Astrocyte of the spinal cord (primary cell): ENCODE measurements around the gene PDE8B.
"Not testable (repeated sequence)": the region's sequence is repeated elsewhere in the genome, so short reads cannot be mapped to it uniquely, and the experiment has no call there.

Experiments used
- DNase-seq: peaks from one replicate; pipeline ENCODE4 v3.0.0; 2011; ENCODE audit warnings: low read depth, low spot score
- H3K4me3 ChIP-seq: 2 replicates; pipeline ENCODE4 v1.5.1; 2011; ENCODE audit warnings: low read depth, mild to moderate bottlenecking, low read length, moderate library complexity
- in situ Hi-C: cut with HindIII; loops from 2 replicates; pipeline ENCODE4 v1.10.0; 2017; ENCODE audit warnings: low sequenced_read_pairs
- TF ChIP-seq, protein P1 (sequence below): IDR thresholded peaks from 2 replicates; pipeline ENCODE4 v1.5.1; 2012; ENCODE audit warnings: low read depth, mild to moderate bottlenecking, low read length, inconsistent platforms

The PDE8B gene

DNA sequence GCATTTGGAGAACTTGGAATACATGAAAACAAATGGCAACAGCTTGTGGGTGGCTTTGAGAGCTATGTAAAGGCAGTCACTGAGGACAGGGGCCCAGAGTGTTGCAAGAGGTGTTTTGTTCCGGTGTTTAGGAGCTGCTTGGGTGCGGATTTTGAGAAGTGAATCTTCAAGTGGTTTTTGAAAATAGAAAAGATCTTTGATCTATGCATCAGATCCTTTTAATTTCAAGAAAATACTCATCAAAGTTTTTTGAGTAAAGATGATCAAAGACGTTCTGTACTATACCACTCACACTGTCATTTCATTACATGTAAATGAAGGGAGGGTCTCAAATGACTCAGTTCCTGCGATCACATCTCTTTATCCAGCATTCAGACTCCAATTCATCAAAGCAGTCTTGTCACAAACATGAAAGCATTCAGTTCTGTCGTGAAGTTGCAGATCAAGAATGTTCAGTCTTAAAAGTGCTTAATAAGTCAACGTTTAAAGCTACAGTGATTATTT is 169.1 kb downstream of the PDE8B start:
- no peak overlapping the region for H3K4me3 ChIP-seq
- in situ Hi-C loops: no loop called here
- DNase-seq: no peak
- TF ChIP-seq, protein P1, sequence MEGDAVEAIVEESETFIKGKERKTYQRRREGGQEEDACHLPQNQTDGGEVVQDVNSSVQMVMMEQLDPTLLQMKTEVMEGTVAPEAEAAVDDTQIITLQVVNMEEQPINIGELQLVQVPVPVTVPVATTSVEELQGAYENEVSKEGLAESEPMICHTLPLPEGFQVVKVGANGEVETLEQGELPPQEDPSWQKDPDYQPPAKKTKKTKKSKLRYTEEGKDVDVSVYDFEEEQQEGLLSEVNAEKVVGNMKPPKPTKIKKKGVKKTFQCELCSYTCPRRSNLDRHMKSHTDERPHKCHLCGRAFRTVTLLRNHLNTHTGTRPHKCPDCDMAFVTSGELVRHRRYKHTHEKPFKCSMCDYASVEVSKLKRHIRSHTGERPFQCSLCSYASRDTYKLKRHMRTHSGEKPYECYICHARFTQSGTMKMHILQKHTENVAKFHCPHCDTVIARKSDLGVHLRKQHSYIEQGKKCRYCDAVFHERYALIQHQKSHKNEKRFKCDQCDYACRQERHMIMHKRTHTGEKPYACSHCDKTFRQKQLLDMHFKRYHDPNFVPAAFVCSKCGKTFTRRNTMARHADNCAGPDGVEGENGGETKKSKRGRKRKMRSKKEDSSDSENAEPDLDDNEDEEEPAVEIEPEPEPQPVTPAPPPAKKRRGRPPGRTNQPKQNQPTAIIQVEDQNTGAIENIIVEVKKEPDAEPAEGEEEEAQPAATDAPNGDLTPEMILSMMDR: no peak

- TF ChIP-seq, protein P1: no peak
- in situ Hi-C loops: no loop called here
- DNase-seq: no peak
- H3K4me3 ChIP-seq: no peak overlapping the region
These were observed 170.2 kb downstream of the PDE8B start for GRCh38 chr5:77380636-77381035.

DNA sequence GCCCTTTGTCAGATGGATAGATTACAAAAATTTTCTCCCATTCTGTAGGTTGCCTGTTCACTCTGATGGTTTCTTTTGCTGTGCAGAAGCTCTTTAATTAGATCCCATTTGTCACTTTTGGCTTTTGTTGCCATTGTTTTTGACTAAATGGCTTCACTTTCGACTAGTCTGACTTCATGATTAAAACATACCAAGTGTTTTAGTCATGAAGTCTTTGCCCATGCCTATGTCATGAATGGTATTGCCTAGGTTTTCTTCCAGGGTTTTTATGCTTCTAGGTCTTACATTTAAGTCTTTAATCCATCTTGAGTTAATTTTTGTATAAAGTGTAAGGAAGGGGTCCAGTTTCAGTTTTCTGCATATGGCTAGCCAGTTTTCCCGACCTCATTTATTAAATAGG is 172.9 kb downstream of the PDE8B start:
- H3K4me3 ChIP-seq, DNase-seq, in situ Hi-C loops: not testable (repeated sequence)

DNA sequence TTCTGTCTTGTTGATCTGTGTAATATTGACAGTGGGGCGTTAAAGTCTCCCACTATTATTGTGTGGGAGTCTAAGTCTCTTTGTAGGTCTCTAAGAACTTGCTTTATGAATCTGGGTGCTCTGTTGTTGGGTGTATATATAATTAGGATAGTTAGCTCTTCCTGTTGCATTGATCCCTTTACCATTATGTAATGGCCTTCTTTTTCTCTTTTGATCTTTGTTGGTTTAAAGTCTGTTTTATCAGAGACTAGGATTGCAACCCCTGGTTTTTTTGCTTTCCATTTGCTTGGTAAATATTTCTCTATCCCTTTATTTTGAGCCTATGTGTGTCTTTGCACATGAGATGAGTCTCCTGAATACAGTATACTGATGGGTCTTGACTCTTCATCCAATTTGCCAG is 175.9 kb downstream of the PDE8B start:
- in situ Hi-C loops, H3K4me3 ChIP-seq, DNase-seq: not testable (repeated sequence)

DNA sequence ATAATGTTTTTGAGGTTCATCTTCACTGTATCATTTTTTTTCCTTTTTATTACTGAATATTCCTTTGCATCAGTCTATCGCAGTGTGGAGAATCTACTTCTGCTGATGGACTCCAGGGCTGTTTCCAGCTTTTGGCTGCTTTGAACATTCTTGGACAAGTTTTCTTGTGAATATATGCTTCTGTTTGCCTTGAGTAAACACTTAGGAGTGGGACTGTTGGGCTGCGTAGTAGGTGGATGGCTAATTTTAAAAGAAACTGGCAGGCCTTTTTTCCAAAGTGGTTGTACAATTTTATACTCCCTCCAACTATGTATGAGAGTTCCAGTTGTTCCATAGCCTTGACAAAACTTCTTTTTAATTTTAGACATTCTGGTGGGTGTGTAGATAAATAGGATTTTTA is 179.3 kb downstream of the PDE8B start:
- no peak for DNase-seq
- TF ChIP-seq, protein P1: no peak
- in situ Hi-C loops: no loop called here
- no peak overlapping the region for H3K4me3 ChIP-seq

- no peak overlapping the region for H3K4me3 ChIP-seq
- in situ Hi-C loops: no loop called here
- TF ChIP-seq, protein P1: no peak
- DNase-seq: no peak
These were observed 179.7 kb downstream of the PDE8B start for GRCh38 chr5:77390221-77390620.

DNA sequence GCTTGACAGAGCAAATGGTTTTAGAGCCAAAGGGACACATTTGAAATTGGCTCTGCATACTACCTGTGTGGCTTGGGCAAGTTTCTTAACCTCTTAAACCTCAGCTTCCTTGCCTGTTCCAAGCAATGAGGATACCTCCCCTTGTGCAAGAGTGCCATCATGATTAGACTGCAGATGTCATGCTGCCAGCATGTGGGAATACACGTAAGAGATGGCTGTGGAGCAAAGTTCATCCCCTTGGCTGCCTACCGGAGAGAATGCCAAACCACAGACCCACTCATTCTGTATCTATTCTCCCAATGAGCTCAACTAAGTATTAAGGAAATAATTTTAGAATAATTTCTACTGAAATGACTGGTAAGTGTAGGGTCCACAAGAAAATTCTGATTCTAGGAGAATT is 180.3 kb downstream of the PDE8B start:
- in situ Hi-C loops: no loop called here
- peak; percentile 59 for DNase-seq
- no peak overlapping the region for H3K4me3 ChIP-seq
- TF ChIP-seq, protein P1: no peak

- in situ Hi-C loops: no loop called here
- DNase-seq: no peak
- no peak overlapping the region for H3K4me3 ChIP-seq
- TF ChIP-seq, protein P1: no peak
These were observed 180.8 kb downstream of the PDE8B start for GRCh38 chr5:77391240-77391765.
